AG20443 (cell line): ENCODE data around the gene SEPHS2.

Experiments
- DNase-seq: peaks from one replicate; pipeline ENCODE4 v3.0.0; 2012; ENCODE audit warnings: low spot score, mixed read lengths

Gene SEPHS2

GRCh38 chr16:30429678-30430427 is 15.8 kb downstream of the SEPHS2 start, which contains the start of gene DCTPP1:
Gene DCTPP1 (minus strand): TSS chr16:30430030. CDS start chr16:30429980, 50 bp downstream.
- peak; percentile 95 for DNase-seq

GRCh38 chr16:30429418-30429677 is 16.3 kb downstream of the SEPHS2 start:
- no peak for DNase-seq

GRCh38 chr16:30428055-30428454 is 17.6 kb downstream of the SEPHS2 start:
- DNase-seq: no peak

- DNase-seq: no peak
Observed at GRCh38 chr16:30421010-30421409, 24.7 kb downstream of the SEPHS2 start.

- DNase-seq: no peak
Observed at GRCh38 chr16:30418350-30419181, 27.1 kb downstream of the SEPHS2 start.

DNA sequence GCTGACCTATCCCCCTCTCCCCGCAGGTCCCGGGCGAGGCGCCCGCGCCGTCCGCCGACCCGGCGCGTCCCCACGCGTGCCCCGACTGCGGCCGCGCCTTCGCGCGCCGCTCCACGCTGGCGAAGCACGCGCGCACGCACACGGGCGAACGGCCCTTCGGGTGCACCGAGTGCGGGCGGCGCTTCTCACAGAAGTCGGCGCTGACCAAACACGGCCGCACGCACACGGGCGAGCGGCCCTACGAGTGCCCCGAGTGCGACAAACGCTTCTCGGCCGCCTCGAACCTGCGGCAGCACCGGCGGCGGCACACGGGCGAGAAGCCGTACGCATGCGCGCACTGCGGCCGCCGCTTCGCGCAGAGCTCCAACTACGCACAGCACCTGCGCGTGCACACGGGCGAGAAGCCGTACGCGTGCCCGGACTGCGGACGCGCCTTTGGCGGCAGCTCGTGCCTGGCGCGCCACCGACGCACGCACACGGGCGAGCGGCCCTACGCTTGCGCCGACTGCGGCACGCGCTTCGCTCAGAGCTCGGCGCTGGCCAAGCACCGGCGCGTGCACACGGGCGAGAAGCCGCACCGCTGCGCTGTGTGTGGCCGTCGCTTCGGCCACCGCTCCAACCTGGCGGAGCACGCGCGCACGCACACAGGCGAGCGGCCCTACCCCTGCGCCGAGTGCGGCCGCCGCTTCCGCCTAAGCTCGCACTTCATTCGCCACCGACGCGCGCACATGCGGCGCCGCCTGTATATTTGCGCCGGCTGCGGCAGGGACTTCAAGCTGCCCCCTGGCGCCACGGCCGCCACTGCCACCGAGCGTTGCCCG is 27.9 kb downstream of the SEPHS2 start:
- peak; percentile 95 for DNase-seq

DNA sequence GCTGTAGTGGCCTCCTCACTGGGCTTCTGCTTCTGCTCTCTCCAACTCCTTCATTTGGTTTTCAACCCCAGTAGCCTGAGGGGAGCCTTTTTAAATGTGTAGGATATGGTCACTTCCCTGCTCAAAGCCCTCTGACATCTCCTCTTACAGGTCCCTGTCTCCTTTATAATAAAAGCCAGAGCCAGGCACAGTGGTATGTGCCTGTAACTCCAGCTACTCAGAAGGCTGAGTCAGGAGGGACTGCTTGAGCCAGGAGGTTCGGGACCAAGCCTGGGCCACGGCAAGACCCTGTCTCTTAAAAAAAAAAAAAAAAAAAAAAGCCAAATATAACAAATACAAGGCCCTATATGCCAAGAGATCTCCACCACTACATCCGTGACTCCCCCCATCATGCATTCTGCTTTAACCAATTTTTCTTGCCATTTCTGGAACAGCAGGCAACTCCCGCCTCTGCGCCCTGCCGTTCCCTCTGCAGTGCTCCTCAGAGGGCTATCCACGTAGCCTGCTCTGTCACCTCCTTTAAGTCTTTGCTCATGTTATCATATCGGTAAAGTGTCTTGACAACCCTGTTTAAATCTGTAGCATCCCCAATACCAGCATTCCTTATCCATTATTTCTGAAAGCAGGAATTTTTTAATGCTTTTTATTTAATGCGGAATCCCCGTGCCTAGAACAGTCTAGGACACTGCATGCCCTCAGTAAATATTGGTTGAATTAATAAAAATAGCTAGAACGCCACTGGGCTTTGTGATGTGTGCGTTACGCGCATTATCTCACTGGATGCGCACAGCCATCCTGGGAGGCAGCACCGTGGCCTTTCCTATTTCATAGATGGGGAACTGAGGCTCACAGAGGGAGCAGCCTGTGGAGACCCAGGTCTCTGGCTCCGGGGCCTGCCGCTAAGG is 28.8 kb downstream of the SEPHS2 start:
- DNase-seq: no peak

DNA sequence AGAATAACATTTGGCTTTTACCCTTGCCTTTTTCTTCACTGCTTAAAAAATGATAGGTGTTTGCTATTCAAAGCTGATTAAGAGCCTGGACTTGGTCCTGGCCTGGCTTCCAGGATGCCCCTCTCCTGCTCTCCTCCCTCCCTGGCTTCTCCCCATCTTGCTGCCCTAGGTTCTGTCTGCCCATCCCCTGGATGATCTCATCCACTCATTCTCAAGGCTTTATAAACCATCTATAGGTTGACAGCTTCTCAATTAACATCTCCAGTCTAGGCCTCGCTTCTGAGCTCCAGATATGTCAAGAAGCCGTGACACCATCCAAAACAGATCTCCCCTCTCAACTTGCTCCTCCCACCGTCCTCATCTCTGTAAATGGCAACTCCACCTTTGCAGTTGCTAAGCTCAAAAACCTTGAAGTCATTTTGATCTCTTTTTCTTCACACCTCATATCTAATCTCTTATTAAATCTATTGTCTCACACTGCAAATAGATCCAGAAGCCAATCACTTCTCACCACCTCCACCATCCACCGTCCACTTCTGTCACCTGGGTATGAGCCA is 29.5 kb downstream of the SEPHS2 start:
- no peak for DNase-seq

- no peak for DNase-seq
Observed at GRCh38 chr16:30414159-30414558, 31.5 kb downstream of the SEPHS2 start.

DNA sequence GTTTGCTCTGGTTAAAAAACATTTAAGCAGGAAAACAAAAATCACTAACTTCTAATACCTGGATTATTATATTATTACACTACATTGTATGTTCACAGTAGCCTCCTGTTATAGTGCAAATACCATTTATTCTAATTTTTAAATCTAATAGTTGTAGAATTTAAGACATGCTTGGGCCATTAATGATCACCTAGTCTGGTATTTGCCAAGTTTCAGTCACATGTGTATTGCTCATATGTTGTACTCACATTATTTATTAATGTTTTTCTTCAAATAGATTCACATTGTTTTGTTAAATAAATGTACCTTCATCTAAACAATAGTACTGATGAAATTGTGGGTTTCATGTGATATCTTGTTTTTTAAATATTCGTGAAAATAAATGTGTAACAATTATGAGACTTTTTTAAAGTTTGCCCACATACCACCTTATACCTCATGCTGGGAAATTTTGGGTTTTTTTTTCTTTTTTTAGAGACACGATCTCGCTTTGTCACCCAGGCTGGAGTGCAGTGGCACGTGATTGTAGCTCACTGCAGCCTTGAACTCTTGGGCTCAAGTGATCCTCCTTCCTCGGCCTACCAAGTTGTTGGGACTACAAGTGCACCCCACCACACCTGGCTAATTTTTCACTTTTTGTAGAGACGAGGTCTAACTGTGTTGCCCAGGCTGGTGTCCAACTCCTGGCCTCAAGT is 32.4 kb downstream of the SEPHS2 start:
- DNase-seq: no peak

GRCh38 chr16:30409125-30410060 is 36.3 kb downstream of the SEPHS2 start:
- peak; percentile 90 for DNase-seq

DNA sequence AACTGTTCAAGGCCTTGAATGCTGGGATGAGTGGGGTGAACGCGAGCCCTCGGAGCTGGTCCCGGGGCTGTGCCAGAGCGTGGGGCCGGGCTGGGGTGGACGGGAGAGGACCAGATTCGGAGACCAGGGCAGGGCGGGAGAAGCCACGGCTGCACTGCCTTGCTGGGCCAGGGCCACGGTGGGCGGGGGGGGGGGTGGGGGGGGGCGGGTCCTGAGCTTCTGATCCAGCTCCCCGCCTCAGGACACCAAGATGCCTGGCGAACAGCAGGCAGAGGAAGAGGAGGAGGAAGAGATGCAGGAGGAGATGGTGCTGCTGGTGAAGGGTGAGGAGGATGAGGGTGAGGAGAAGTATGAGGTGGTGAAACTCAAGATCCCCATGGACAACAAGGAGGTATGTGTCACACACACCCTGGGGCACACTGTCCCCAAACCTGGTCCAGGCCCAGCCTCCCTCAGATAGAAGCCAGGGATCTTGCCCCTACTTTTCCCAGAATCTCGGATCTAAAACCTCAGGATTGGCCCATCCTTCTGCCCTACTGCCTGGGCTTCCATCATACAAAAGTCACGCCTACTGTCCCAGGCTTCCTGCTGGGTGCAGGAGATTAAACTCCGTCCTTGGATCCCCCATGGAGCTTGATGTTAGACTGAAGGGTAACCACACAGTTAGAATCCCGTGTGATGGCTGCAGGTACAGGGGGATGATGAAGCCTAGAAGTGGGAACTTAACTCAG is 37.7 kb downstream of the SEPHS2 start:
- peak; percentile 76 for DNase-seq

DNA sequence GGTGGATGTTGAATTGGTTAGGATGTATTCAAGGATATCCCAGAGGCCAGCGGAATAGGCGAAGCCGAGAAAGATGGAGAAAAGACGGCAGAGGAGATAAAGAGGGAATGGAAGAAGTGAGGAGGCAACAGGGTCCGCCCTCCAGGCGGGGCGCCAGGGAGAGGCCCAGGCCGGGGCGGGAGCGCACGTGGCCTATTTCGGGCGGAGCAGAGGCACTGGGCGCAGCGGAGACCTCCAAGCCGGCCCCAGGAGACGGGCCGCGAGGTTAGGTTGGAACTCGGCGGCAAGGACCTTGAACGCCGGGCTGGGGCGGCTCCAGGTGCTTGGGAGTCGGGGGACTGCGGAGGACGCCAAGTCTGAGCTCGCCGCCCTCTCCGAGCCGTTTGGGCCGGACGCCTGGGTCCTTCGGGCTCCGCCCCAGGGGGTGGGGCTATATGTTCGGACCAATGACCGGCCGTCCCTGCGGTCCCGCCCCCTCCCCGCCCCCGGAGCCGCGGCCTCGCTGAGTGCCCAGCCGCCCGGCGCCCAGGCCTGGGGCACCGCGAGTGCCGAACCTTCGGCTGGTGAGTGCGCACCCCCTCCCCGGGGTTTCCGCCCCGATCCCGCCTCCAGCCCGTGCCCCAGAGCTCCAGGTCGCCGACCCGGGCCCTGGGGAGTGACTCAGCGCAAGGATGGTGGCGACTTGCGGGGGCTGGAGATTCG is 38.4 kb downstream of the SEPHS2 start, which contains the start of gene ZNF771:
Gene ZNF771 (plus strand): TSS at position 505 of the 702 bp plus-strand sequence. CDS start 448 bp downstream, outside the sequence.
- DNase-seq: peak; percentile 95

- no peak for DNase-seq
Observed at GRCh38 chr16:30406795-30407101, 38.9 kb downstream of the SEPHS2 start.

- no peak for DNase-seq
Observed at GRCh38 chr16:30401768-30402425, 43.8 kb downstream of the SEPHS2 start.

DNA sequence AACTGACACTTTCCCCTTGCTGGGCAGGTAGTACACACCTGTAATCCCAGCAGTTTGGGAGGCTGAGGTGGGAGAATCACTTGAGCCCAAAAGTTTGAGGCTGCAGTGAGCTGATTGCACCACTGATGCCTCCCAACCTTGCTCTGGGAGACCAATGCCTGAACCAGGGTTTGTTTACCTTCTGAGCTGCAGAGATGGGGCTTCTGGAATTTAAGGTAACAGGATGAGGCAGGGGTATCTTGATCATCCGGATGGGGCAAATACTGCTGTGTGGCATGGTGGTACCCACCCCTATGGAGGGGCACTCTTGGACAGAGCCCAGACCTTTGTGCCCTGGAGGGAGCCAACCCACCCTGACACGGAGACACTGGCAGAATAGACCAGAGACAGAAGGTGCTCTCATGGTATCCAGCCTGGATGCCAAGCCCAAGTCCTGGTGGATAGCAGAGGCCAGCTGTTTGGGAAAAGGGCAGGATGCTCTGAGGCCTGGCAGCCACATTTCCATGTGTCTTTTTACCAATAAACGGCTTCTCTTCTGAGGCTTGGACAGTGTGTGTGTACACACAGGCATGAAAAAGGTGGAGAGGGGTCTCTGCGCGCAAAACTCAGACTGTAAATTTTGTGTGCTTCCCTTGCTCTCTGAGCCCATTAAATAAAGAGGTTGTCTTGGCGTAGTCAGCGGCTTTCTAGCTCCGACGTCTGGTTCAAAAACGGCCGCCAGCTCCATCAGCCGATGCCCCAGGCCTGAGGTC is 46.1 kb downstream of the SEPHS2 start:
- DNase-seq: no peak
